ENCODE measurements around the gene CCDC47.

The CCDC47 gene

GRCh38 chr17:63760771-63761539 lies 12.4 kb downstream of the CCDC47 start:
- TF ChIP-seq EZH2phosphoT487 (IDR thresholded peaks at IDR 0.05; ENCODE audit: borderline replicate concordance, low read length), result no peak
- no peak for TF ChIP-seq CTCF (IDR thresholded peaks at IDR 0.05; ENCODE audit: low read depth, low read length, poor library complexity, severe bottlenecking)
- Histone ChIP-seq H3K79me2 (ENCODE audit: control insufficient read depth, low read length) (peaks cover 34% of the 10 kb centered on the region), H3K36me3 (ENCODE audit: control insufficient read depth, low read length) (peaks cover 86% of the 10 kb centered on the region), H3F3A (ENCODE audit: control insufficient read depth, insufficient read depth) (peaks cover 4% of the 10 kb centered on the region; the same call in 1 of the 2 replicates), H3K4me1 (ENCODE audit: control insufficient read depth, low read length) (no peaks in the 10 kb centered on the region), H3K27ac (ENCODE audit: low read depth, low read length) (no peak overlapping the region), H3K27me3 (ENCODE audit: control insufficient read depth, low read length) (no peaks in the 10 kb centered on the region), H3K9me3 (ENCODE audit: control insufficient read depth, insufficient read depth, low read length) (no peaks in the 10 kb centered on the region), H3K4me2 (ENCODE audit: low read length) (no peak overlapping the region), H3K9me2 (replicated peaks; ENCODE audit: control insufficient read depth, low read length) (no peaks in the 10 kb centered on the region), H4K20me1 (ENCODE audit: control insufficient read depth, insufficient read depth, low read depth, low read length) (peaks cover 1% of the 10 kb centered on the region; the same call in 1 of the 2 replicates), H3K4me3 (ENCODE audit: low read length) (no peak overlapping the region)

- Histone ChIP-seq H3K36me3 (ENCODE audit: control insufficient read depth, low read length) (peaks cover 88% of the 10 kb centered on the region), H3K79me2 (ENCODE audit: control insufficient read depth, low read length) (peaks cover 12% of the 10 kb centered on the region)
- no peak for TF ChIP-seq CTCF (IDR thresholded peaks at IDR 0.05; ENCODE audit: low read depth, low read length, poor library complexity, severe bottlenecking)
These were observed 15.0 kb downstream of the CCDC47 start for GRCh38 chr17:63758428-63758827.

DNA sequence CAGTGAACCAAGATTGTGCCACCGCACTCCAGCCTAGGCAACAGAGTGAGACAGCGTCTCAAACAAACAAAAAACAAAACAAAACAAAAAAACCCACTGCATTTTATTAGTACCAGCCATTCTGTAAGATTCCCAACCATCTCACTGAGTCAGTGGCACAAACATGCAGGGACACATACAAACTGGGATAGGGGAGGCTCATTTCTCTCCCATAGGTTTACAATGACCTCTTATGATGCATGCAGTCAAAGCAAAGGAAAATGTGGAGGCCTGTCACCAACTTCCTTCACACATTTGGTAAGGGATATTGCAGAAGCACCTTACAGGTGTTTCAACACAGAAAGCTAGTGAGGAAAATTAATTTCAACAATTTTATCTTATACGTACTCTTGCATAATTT lies 19.4 kb downstream of the CCDC47 start:
- no peak overlapping the region for H3K4me3 ChIP-seq (ENCODE audit: low read length)
- no peak overlapping the region for H3K27ac ChIP-seq (ENCODE audit: low read depth, low read length)
- peaks cover 7% of the 10 kb centered on the region for H3K79me2 ChIP-seq (ENCODE audit: control insufficient read depth, low read length)
- H3K4me2 ChIP-seq (ENCODE audit: low read length), result no peak overlapping the region
- H3K9me3 ChIP-seq (ENCODE audit: control insufficient read depth, insufficient read depth, low read length), result no peaks in the 10 kb centered on the region
- H4K20me1 ChIP-seq (ENCODE audit: control insufficient read depth, insufficient read depth, low read depth, low read length), result no peaks in the 10 kb centered on the region
- peaks cover 6% of the 10 kb centered on the region for H3K4me1 ChIP-seq (ENCODE audit: control insufficient read depth, low read length)
- no peaks in the 10 kb centered on the region for H3K9me2 ChIP-seq (replicated peaks; ENCODE audit: control insufficient read depth, low read length)
- no peaks in the 10 kb centered on the region for H3K27me3 ChIP-seq (ENCODE audit: control insufficient read depth, low read length)
- H3K36me3 ChIP-seq (ENCODE audit: control insufficient read depth, low read length), result peaks cover 87% of the 10 kb centered on the region
- H3F3A ChIP-seq (ENCODE audit: control insufficient read depth, insufficient read depth), result peaks cover 15% of the 10 kb centered on the region; the same call in 1 of the 2 replicates
- TF ChIP-seq CTCF (IDR thresholded peaks at IDR 0.05; ENCODE audit: low read depth, low read length, poor library complexity, severe bottlenecking) (no peak), EZH2phosphoT487 (IDR thresholded peaks at IDR 0.05; ENCODE audit: borderline replicate concordance, low read length) (no peak)

More at GRCh38 chr17:63758428-63758827, 15.0 kb downstream of the CCDC47 start:
- no peak overlapping the region for H3K4me3 ChIP-seq (ENCODE audit: low read length)
- no peaks in the 10 kb centered on the region for H3K27me3 ChIP-seq (ENCODE audit: control insufficient read depth, low read length)
- no peaks in the 10 kb centered on the region for H4K20me1 ChIP-seq (ENCODE audit: control insufficient read depth, insufficient read depth, low read depth, low read length)
- no peaks in the 10 kb centered on the region for H3F3A ChIP-seq (ENCODE audit: control insufficient read depth, insufficient read depth)
- no peaks in the 10 kb centered on the region for H3K4me1 ChIP-seq (ENCODE audit: control insufficient read depth, low read length)
- H3K9me3 ChIP-seq (ENCODE audit: control insufficient read depth, insufficient read depth, low read length), result no peaks in the 10 kb centered on the region
- H3K9me2 ChIP-seq (replicated peaks; ENCODE audit: control insufficient read depth, low read length), result no peaks in the 10 kb centered on the region
- H3K4me2 ChIP-seq (ENCODE audit: low read length), result no peak overlapping the region
- no peak overlapping the region for H3K27ac ChIP-seq (ENCODE audit: low read depth, low read length)

Measured in DOHH2 (cell line).